ENCODE measurements around the gene CHAMP1. TPM values are rescaled to one million over a fixed set of nuclear protein-coding genes. Genes with fewer than 3 reads are reported as not detected.

CHAMP1 gene
- total and polyA plus RNA-seq, 2 experiments from 2014 or later: 12.1 to 20.9 TPM

DNA sequence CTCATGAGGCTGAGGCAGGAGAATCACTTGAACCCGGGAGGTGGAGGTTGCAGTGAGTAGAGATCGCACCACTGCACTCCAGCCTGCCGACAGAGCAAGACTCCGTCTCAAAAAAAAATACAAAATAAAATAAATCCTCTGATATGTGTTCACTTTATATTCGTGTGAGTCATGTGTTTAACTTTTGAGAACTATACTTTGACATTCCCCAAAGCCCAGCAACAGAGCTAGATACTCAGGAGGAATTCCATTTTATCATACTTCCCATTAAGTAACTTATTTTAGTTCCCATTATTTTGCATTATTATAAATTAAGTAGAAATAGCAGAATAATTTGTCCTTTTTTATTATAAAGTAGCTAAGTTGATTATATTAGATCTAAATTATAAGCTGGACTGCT lies 3.3 kb upstream of the CHAMP1 start:
- no peaks in the 10 kb centered on the region for H3K27me3 ChIP-seq
- H3K4me3 ChIP-seq: no peak overlapping the region
- peaks cover 8% of the 10 kb centered on the region for H3K4me1 ChIP-seq (ENCODE audit: low read depth)
- H3K9me3 ChIP-seq (ENCODE audit: low read depth): no peaks in the 10 kb centered on the region
- peaks cover 10% of the 10 kb centered on the region for H3K36me3 ChIP-seq
- H3K27ac ChIP-seq: no peak overlapping the region
- no peak for DNase-seq (ENCODE audit: low read depth in 1 of 2, low spot score in 1 of 2)
- TF ChIP-seq CTCF (IDR thresholded peaks at IDR 0.05; ENCODE audit: low read depth, low read length): no peak

- H3K27ac ChIP-seq: no peak overlapping the region
- H3K9me3 ChIP-seq (ENCODE audit: low read depth): no peaks in the 10 kb centered on the region
- H3K4me3 ChIP-seq: no peak overlapping the region
- no peak for TF ChIP-seq CTCF (IDR thresholded peaks at IDR 0.05; ENCODE audit: low read depth, low read length)
- H3K27me3 ChIP-seq: no peaks in the 10 kb centered on the region
- peaks cover 8% of the 10 kb centered on the region for H3K4me1 ChIP-seq (ENCODE audit: low read depth)
- DNase-seq (ENCODE audit: low read depth in 1 of 2, low spot score in 1 of 2): peak in 1 of 2 donors; percentile 20
- peaks cover 9% of the 10 kb centered on the region for H3K36me3 ChIP-seq
These were observed 2.9 kb upstream of the CHAMP1 start for GRCh38 chr13:114311387-114311786.

- H3K36me3 ChIP-seq: peaks cover 6% of the 10 kb centered on the region
- DNase-seq (ENCODE audit: low read depth in 1 of 2, low spot score in 1 of 2): no peak
- H3K27me3 ChIP-seq: no peaks in the 10 kb centered on the region
- H3K27ac ChIP-seq: no peak overlapping the region
- H3K4me3 ChIP-seq: no peak overlapping the region
- H3K9me3 ChIP-seq (ENCODE audit: low read depth): no peaks in the 10 kb centered on the region
- no peak for TF ChIP-seq CTCF (IDR thresholded peaks at IDR 0.05; ENCODE audit: low read depth, low read length)
- peaks cover 8% of the 10 kb centered on the region for H3K4me1 ChIP-seq (ENCODE audit: low read depth)
These were observed 2.4 kb upstream of the CHAMP1 start for GRCh38 chr13:114311908-114312307.

GRCh38 chr13:114313061-114313860 lies 1.0 kb upstream of the CHAMP1 start:
- DNase-seq (ENCODE audit: low read depth in 1 of 2, low spot score in 1 of 2): no peak
- peaks cover 13% of the 10 kb centered on the region for H3K4me1 ChIP-seq (ENCODE audit: low read depth)
- H3K36me3 ChIP-seq: no peaks in the 10 kb centered on the region
- no peaks in the 10 kb centered on the region for H3K27me3 ChIP-seq
- no peaks in the 10 kb centered on the region for H3K9me3 ChIP-seq (ENCODE audit: low read depth)
- peak overlapping the region; percentile 65 for H3K4me3 ChIP-seq
- peak overlapping the region; percentile 93 for H3K27ac ChIP-seq
- TF ChIP-seq CTCF (IDR thresholded peaks at IDR 0.05; ENCODE audit: low read depth, low read length): no peak

- TF ChIP-seq CTCF (IDR thresholded peaks at IDR 0.05; ENCODE audit: low read depth, low read length): no peak
- H3K27me3 ChIP-seq: no peaks in the 10 kb centered on the region
- peak overlapping the region; percentile 93 for H3K27ac ChIP-seq
- H3K4me3 ChIP-seq: peak overlapping the region; percentile 65
- DNase-seq (ENCODE audit: low read depth in 1 of 2, low spot score in 1 of 2): no peak
- H3K36me3 ChIP-seq: no peaks in the 10 kb centered on the region
- H3K9me3 ChIP-seq (ENCODE audit: low read depth): no peaks in the 10 kb centered on the region
- peaks cover 28% of the 10 kb centered on the region for H3K4me1 ChIP-seq (ENCODE audit: low read depth)
These were observed 927 bp downstream of the CHAMP1 start for GRCh38 chr13:114315074-114315785.
